HG02588 (cell line): ENCODE data around the gene MRTFB.
"Not testable (repeated sequence)": the region's sequence is repeated elsewhere in the genome, so short reads cannot be mapped to it uniquely, and the experiment has no call there.

Experiments used
- ATAC-seq: cut with Tn5 transposase; IDR thresholded peaks from one replicate; pipeline ENCODE4 v1.9.1; 2021; ENCODE audit warnings: mild to moderate bottlenecking, moderate library complexity; ENCODE audit not compliant: unreplicated experiment

The MRTFB gene

GRCh38 chr16:14104066-14104465 lies 32.9 kb downstream of the MRTFB start:
- ATAC-seq: no peak

GRCh38 chr16:14105760-14106375 lies 34.7 kb downstream of the MRTFB start:
- no peak for ATAC-seq

GRCh38 chr16:14106457-14106856 lies 35.3 kb downstream of the MRTFB start:
- ATAC-seq: no peak

GRCh38 chr16:14106961-14107360 lies 35.8 kb downstream of the MRTFB start:
- no peak for ATAC-seq

GRCh38 chr16:14109077-14109775 lies 38.1 kb downstream of the MRTFB start:
- ATAC-seq: no peak

- no peak for ATAC-seq
These were observed 38.9 kb downstream of the MRTFB start for GRCh38 chr16:14109782-14110727.

GRCh38 chr16:14110728-14111251 lies 39.7 kb downstream of the MRTFB start:
- ATAC-seq: no peak

- ATAC-seq: no peak
These were observed 40.8 kb downstream of the MRTFB start for GRCh38 chr16:14111713-14112538.

GRCh38 chr16:14112539-14112856 lies 41.4 kb downstream of the MRTFB start:
- ATAC-seq: no peak

GRCh38 chr16:14113344-14113743 lies 42.2 kb downstream of the MRTFB start:
- no peak for ATAC-seq

- no peak for ATAC-seq
These were observed 45.9 kb downstream of the MRTFB start for GRCh38 chr16:14117051-14117450.

- ATAC-seq: no peak
These were observed 48.7 kb downstream of the MRTFB start for GRCh38 chr16:14119799-14120198.

- no peak for ATAC-seq
These were observed 49.2 kb downstream of the MRTFB start for GRCh38 chr16:14120335-14120734.

GRCh38 chr16:14121142-14121541 lies 50.0 kb downstream of the MRTFB start:
- no peak for ATAC-seq

- no peak for ATAC-seq
These were observed 50.8 kb downstream of the MRTFB start for GRCh38 chr16:14121872-14122271.

GRCh38 chr16:14122430-14122829 lies 51.3 kb downstream of the MRTFB start:
- not testable (repeated sequence) for ATAC-seq

GRCh38 chr16:14125000-14125681 lies 54.0 kb downstream of the MRTFB start:
- ATAC-seq: no peak

GRCh38 chr16:14125708-14126107 lies 54.6 kb downstream of the MRTFB start:
- ATAC-seq: no peak

GRCh38 chr16:14128097-14128496 lies 57.0 kb downstream of the MRTFB start:
- no peak for ATAC-seq

- no peak for ATAC-seq
These were observed 58.4 kb downstream of the MRTFB start for GRCh38 chr16:14129502-14129901.
